Endometrial microvascular endothelial cells (primary cell): ENCODE measurements around the gene SELL. TPM values are rescaled to one million over a fixed set of nuclear protein-coding genes. Genes with fewer than 3 reads are reported as not detected.
"Not testable (repeated sequence)": the region's sequence is repeated elsewhere in the genome, so short reads cannot be mapped to it uniquely, and the experiment has no call there.

Experiments
- in situ Hi-C: cut with HindIII; loops from 2 replicates; pipeline ENCODE4 v1.10.0; 2017; ENCODE audit warnings: low sequenced_read_pairs, low pct_unique_long_range_greater_than_20kb; ENCODE audit errors: inconsistent ontology term
- total RNA-seq: library from RNA; depleted of rRNA; stranded (reverse); fragments of >200 nt; gene quantifications from one replicate; pipeline ENCODE4 v1.2.3, GENCODE V29; 2015; ENCODE audit errors: inconsistent ontology term

SELL gene
- total RNA-seq, result not detected

- in situ Hi-C loops, result no loop called here
Measured at GRCh38 chr1:169711469-169712308, at the start of gene SELL. Gene SELL, minus strand, starts transcription at chr1:169711620. Its CDS starts 122 bp downstream, at chr1:169711498.

- in situ Hi-C loops, result no loop called here
Measured at GRCh38 chr1:169759038-169759437, 47.6 kb upstream of the SELL start.

- in situ Hi-C loops, result no loop called here
Measured at GRCh38 chr1:169753549-169753948, 42.1 kb upstream of the SELL start.

GRCh38 chr1:169750041-169750440, 38.6 kb upstream of the SELL start:
- in situ Hi-C loops, result no loop called here

- in situ Hi-C loops, result no loop called here
Measured at GRCh38 chr1:169746550-169746949, 35.1 kb upstream of the SELL start.

GRCh38 chr1:169745015-169745861, 33.8 kb upstream of the SELL start:
- in situ Hi-C loops, result no loop called here

- in situ Hi-C loops, result no loop called here
Measured at GRCh38 chr1:169741666-169742394, 30.4 kb upstream of the SELL start.

- in situ Hi-C loops, result no loop called here
Measured at GRCh38 chr1:169739980-169740379, 28.6 kb upstream of the SELL start.

- in situ Hi-C loops, result no loop called here
Measured at GRCh38 chr1:169733924-169734323, 22.5 kb upstream of the SELL start, which contains the start of gene SELE. Gene SELE, minus strand, starts transcription at chr1:169734079. Its CDS starts 467 bp downstream, at chr1:169733612.

GRCh38 chr1:169731446-169731845, 20.0 kb upstream of the SELL start:
- in situ Hi-C loops, result no loop called here

- in situ Hi-C loops, result no loop called here
Measured at GRCh38 chr1:169729991-169730390, 18.6 kb upstream of the SELL start.

- in situ Hi-C loops, result no loop called here
Measured at GRCh38 chr1:169727307-169727706, 15.9 kb upstream of the SELL start.

GRCh38 chr1:169726851-169727250, 15.4 kb upstream of the SELL start:
- in situ Hi-C loops, result no loop called here

- in situ Hi-C loops, result no loop called here
Measured at GRCh38 chr1:169725930-169726329, 14.5 kb upstream of the SELL start.

GRCh38 chr1:169724168-169724567, 12.7 kb upstream of the SELL start:
- in situ Hi-C loops, result no loop called here

- in situ Hi-C loops, result no loop called here
Measured at GRCh38 chr1:169723763-169724162, 12.3 kb upstream of the SELL start.

GRCh38 chr1:169722779-169723178, 11.4 kb upstream of the SELL start:
- in situ Hi-C loops, result no loop called here

- in situ Hi-C loops, result not testable (repeated sequence)
Measured at GRCh38 chr1:169715100-169715499, 3.7 kb upstream of the SELL start.

- in situ Hi-C loops, result not testable (repeated sequence)
Measured at GRCh38 chr1:169713090-169713489, 1.7 kb upstream of the SELL start.
